GM12873 (cell line): ENCODE data around the gene IGFBP7.

Experiments
- TF ChIP-seq, protein P1 (sequence below): IDR thresholded peaks from 2 replicates; pipeline ENCODE4 v1.5.1; 2012; ENCODE audit warnings: low read depth, mild to moderate bottlenecking, moderate library complexity, low read length, control low read depth; ENCODE audit not compliant: insufficient read depth; ENCODE audit errors: missing control alignments

Gene IGFBP7

DNA sequence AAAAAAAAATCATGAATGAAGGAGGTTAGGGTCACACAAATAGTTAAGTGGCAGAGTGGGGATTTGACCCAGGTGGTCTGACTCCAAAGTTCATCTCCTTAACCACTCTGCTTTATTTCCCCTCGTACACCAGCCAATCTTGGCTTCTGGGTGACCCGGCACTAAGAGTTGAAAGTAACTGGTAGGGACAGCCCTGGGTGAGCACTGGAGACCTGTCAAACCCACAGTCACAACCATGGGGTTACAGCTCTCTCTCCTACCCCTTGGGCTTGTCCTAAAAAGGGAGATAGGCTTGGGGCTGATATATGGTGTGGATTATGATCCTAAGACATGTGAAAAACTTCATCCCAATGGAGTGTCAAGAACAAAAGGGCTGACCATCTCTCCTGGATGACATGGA, 12.5 kb downstream of the IGFBP7 start:
- TF ChIP-seq, protein P1, sequence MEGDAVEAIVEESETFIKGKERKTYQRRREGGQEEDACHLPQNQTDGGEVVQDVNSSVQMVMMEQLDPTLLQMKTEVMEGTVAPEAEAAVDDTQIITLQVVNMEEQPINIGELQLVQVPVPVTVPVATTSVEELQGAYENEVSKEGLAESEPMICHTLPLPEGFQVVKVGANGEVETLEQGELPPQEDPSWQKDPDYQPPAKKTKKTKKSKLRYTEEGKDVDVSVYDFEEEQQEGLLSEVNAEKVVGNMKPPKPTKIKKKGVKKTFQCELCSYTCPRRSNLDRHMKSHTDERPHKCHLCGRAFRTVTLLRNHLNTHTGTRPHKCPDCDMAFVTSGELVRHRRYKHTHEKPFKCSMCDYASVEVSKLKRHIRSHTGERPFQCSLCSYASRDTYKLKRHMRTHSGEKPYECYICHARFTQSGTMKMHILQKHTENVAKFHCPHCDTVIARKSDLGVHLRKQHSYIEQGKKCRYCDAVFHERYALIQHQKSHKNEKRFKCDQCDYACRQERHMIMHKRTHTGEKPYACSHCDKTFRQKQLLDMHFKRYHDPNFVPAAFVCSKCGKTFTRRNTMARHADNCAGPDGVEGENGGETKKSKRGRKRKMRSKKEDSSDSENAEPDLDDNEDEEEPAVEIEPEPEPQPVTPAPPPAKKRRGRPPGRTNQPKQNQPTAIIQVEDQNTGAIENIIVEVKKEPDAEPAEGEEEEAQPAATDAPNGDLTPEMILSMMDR = no peak

DNA sequence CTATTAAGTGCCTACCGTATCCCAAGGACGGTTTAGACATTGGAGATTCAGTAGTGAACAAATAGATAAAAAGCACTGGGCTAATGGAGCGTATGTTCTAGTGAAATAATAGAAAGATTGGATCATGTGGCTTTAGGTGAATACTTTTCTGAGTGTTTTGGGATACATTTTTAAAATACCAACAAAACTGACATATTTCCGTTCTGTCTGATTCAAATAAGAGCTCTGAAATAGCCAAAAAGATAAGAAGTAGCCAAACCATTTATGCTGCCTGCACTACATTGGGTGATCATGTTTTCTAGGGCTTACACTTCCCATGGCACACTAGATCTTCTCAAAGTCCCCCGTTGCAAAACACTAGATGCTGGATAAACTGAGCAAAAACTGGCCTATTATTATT, 14.2 kb downstream of the IGFBP7 start:
- TF ChIP-seq, protein P1 = no peak

DNA sequence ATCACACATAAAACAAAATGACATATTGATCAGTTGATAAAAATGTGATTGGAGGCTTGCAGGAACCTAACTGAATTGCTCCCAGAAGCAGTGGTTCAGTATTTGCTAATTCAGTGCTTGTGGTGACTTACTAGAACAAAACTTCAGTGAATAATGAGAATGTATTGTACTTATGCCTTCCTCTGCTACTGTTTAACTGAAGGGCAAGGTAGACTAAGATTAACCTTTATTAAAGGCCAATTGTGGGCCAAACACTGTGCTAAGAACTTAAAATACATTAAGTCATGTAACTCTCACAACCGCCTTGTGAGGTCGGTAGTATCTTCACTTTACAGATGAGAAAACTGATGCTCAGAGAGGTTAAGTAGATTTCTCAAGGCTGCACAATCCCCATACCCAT, 14.9 kb downstream of the IGFBP7 start:
- TF ChIP-seq, protein P1 = no peak

DNA sequence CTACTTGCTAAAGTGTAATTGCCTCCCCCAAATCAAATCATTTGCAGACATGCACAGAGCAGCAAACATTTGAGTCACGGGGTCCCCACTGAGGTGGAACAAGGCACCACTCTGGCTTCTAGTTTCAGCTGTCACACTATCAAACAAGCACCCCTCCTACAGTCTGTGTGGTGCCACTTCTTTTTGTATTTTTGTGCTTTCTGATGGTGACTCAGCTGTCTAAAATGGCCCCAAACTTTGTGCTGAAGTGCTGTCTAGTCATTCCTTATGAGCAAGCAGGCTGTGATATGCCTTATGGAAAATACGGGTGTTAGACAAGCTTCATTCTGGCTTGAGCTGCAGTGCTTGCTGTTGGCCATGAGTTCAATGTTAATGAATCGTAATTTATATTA, 15.4 kb downstream of the IGFBP7 start:
- TF ChIP-seq, protein P1 = no peak

DNA sequence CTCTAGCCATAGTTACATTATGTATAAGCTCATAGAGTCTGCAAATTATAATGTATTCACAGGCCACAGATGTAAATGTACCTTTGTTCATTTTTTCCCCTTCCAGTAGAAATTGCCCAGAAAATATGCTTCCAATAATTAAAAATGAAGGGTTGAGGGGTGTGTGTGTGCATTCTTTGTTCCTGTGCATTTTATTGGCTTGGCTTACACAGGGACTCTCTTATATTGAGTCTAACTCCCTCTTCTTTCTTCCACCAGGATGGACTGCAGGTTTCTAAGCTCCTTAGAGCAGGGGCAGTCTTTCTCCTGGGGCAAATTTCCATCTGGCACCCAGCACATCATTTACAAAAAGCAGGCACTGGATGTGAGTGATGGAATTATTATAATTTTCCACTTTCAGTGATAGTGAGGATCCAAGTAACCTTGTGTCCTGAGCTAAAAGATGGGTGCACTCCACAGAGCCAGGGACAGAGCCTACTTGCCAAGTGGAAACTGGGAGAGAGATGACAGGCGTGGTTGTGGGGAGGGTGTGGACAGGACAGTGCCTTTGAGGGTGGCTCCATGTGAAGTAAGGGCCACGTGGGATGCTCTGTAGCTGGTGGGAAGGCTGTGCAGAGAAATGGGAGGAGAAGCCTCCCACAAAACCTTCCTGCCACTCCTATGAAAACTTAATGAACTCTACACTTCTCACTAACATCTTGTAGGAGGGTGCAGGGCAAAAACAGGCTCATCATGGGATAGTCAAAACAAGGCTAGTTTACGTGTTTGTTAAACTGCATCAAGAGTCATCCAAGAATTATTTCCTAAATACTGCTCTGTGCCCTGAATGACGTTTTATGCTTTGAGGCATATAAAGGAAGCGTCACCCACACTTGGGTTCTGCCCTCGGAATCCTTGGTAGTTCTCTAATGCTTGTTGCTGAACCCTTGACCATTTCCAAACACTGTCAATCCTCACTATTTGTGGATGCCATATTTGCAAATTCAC, 16.0 kb downstream of the IGFBP7 start:
- TF ChIP-seq, protein P1 = no peak

DNA sequence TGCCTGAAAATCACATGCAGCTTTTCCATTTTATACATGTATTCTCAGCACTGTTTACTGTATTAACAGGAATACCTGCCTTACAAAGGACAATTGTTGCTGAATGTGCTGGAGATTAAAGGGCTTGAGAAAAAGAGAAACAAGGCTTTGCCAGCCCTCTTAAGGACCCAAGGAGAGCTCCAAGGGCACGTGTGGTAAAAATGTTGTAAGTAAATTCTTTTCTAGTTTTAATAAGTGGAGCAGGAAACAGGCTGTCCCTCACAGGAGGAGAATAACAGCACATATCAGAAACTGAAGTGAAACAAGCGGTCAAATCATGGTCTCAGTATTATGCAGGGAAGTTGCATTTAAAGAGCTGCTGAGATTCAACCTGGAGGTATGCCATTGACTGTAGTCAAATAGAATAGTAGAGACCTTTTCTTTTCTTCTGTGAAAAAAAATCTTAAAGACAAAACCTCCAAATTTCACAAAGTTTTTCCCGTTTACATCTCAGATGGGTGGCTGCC, 18.5 kb downstream of the IGFBP7 start:
- TF ChIP-seq, protein P1 = no peak

DNA sequence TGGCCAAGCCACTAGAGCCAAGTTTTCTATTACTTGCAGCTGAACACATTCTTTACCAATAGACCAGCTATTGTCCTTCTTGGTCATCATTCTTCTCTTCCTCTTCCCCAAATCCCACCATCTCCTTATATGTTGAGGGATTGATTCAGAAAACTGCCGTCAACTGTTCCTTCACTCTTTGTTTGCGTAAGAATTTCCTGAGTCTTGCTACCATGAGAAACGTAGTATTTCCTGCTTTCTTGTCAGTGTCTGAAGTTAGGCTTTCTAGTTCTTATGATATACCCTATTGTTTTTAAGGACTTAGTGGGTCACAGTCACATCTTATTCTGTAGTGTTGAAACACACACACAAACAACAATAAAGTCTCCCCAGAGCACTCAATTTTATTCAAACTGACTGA, 20.1 kb downstream of the IGFBP7 start:
- TF ChIP-seq, protein P1 = no peak
